Jurkat, Clone E6-1 (cell line): ENCODE measurements around the gene CCND2.

Experiments used
- DNase-seq: peaks from one replicate; pipeline ENCODE4 v3.0.0-alpha.2; 2011; ENCODE audit warnings: low read depth, low spot score
- H3K4me3 ChIP-seq: 2 replicates; pipeline ENCODE4 v1.5.1; 2011; ENCODE audit warnings: mild to moderate bottlenecking, low read length, control low read depth, moderate library complexity

CCND2 gene

DNA sequence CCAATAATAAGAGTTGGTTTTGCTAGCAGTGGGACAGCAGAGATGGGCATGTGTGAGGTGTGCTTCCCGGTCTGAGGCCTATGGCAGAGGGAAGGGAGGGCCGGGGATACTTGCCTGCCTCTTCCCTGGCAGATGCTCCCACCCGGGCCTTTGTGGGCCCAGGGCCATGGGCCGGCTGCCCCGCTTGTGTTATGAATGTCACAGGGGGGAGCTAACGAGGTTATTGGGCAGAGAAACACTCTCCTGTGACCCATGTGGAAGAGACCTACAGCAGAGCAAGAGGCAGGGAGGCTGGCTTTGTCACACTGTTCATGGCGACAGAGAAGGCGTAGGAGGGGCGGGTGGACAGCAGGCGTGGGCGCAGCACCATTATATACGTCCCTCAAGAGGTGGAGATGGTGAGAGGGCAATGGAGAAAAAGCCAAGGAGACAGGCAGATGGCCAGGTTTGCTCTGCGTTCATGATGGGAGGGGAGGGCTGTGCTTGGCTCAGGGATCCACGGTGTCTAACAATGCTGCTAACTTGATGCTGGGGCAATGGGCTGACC lies 13.3 kb downstream of the CCND2 start:
- DNase-seq = no peak
- no peak overlapping the region for H3K4me3 ChIP-seq

DNA sequence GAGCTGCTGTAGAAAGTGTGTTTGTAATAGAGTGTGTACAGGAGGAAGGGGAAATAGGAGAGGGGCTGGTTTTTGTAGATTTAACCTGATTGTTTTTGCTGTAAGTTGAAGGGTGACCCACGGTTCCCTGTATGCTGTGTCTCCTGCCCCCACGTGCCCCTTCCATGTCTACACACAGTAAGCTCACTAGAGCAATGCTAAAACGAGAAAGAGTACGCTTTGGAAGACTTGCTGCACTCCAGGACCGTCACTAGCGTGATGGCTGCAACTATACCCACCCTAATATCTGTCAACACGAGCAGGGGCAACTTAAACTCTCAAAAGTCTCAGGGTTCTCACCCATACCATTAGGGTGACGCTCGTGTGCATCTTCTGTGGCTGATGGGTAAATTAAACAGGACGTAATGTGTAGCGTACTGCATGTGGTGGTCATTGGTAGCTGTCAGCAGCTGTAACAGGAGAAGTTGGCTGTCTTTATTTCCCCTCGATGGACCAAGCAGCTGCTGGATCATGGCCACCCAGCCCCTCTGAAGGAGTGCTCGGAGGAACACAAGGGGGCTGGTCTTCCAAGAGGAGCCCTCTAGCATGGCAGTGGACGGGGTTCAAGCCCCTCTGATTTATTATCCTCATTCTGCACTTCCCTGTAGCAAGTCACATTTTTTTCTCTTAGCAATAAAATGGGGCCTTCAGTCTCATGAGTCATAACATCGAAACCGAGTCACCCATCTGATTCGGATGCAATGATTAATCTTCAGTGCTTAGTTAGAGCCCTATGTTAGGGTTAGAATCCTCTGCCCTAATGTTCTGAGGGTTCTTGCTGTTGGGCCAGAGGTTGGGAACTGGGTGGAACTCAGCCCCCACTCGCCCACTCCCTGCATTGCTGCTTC lies 14.0 kb downstream of the CCND2 start:
- no peak overlapping the region for H3K4me3 ChIP-seq
- DNase-seq = no peak

DNA sequence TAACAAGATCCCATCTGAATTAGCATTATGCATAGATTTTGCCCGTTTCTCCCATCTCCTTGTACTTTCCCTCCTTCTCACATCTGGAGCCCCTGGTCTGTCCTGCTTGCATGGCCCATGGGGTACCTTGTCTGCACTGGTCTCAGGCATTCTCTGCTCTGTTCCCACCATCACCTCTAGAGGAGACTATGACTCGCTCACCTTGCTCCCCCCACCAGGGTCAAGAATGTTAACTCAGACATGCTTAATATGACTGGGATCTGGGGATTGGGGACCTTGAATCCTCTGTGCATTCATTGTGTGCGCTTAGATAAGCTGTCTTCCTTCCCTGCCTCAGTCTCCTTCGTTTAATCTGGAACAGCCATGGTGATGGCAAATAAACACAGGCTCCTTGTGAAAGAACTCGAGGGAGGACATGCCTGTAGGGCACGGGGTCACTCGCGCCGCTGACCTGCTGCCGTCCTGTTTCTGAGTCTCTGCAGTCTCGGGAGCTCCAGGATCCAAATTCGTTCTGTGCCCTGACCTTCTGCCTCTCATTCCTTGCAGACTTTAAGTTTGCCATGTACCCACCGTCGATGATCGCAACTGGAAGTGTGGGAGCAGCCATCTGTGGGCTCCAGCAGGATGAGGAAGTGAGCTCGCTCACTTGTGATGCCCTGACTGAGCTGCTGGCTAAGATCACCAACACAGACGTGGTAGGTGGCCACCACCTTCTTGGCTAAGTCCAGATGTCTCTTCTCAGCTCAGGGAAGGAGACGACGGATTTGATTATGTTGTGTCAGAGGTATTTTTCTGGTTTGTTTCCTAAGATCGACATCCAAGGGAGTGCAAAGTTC lies 15.0 kb downstream of the CCND2 start:
- no peak for DNase-seq
- no peak overlapping the region for H3K4me3 ChIP-seq

DNA sequence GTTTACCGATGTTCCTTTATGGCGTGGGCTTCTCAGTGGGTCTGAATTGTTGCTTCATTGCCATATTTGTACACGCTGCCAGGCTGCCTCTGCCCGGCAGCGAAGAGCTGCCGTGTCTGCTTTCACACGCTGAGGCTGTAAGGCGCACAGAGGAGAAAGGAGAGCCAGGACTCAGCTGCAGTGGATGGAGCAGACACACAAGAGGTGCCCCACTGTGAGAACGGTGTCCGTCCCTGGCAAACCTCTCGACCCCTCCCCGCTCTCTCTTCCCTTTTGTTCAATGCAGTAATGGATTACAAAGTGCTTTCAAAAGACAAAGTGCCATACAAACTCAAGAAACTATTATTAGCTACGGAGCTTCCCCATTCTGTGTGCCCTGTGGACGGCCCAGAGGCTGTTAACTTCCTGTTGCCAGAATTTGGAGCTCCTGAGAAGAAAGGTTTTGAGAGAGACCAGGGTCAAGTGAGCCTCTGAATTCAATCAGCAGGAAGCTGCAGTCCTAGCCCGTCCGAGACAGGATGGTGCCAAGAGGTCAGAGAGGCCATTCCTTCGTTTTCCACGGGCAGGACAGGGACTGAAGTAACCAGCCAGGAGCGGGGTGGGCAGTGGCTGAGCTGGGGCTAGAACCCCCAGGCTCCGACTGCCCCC lies 15.8 kb downstream of the CCND2 start:
- H3K4me3 ChIP-seq = no peak overlapping the region
- DNase-seq = no peak

DNA sequence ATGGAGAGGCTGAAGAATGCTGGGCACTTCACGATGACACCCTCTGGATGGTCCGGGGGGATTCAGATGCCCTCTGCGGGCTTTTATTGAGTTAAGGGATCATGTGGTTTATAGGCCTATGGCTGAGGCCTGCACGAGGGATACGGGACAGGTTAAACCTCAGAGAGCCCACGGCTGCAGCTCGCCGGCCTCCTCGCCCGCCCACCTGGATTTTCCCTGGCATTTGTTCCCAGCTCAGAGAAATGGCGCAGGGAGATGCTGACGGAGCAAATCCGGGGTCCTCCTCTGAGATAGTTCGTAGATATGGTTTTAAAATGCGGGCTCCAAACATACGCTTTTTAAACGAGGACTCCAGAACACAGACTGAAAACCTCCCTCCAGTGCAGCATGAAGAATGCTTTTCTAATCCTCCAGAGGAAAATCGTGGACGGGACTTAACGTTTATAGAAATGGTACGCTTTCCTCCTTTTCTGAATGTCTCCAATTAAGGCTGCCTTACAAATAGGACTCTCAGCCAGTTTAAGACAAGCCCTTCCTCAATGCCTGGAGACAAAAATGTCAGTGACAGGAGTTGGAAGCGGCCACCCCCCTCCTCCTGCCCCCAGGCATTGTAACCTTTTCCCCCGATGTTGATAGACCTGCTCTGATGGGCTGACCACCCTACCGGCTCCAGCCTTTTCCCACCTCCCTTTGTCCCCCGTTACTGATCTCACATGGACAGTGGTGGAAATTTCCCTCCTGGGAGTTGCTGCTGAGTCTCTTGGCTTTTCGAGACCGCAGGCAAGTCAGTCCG lies 16.6 kb downstream of the CCND2 start:
- DNase-seq = no peak
- no peak overlapping the region for H3K4me3 ChIP-seq

DNA sequence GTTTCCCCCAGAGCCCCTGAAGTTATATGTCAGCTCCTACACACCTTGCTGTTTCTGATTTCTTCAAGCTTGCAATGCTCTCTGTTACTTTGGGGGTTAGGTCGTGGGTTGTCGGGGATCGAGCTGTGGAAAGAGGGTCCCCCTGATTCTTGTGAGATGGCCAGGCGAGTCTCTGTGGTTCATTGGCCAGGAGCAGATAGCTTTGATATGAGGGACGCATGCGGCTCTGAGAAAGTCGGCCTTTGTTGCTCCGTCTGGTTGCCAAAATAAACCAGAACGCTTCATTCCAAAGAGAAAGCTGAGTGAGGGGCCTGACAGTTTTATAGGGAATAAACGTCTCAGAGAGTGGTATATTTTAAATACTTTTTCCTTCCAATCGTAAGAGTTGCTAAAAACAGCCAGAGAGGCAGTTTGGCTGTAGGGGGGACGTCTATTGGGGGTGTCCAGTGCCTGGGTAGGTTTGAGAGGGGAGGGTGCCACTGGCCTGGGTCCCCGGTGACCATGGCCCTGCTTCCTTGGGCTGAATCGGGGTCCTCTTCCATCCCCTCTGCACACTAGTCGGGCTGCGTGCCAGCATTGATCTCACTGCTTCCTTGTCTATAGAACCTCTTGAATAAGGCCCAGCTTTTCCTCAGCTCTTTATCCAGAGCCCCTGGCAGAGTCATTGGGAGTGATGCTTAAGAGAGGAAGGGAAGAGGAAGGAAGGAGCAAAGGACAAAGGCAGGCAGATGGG lies 18.9 kb downstream of the CCND2 start:
- H3K4me3 ChIP-seq = no peak overlapping the region
- DNase-seq = no peak

DNA sequence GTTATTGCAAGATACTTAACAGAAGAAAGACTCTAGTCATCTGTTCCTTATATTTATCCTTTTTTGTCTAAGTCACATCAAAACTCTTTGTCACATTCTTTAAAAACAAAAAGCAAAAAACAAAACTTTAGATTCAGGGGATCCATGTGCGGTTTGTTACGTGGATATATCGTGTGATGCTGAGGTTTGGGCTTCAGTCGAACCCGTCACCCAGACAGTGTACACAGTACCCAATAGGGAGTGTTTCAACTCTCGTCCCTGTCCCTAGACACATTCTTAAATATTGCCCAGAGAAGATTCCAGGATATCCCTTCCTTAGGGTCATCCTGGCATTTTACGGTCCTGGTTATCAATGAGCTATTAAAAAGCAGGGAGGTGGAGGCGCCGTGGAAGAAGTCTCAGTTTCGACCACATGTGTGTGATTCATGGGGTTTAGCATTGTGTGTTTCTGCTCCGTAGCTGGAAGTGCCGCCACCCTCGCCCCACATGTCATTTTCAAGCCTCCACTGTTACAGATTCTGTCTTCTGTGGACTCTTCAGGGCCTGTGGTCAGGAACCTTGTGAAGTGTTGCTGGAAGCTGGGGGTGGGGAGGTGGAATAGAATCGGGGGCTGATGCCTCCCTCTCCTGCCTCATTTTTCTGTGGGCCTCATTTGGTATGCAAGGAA lies 19.9 kb downstream of the CCND2 start:
- DNase-seq = no peak

DNA sequence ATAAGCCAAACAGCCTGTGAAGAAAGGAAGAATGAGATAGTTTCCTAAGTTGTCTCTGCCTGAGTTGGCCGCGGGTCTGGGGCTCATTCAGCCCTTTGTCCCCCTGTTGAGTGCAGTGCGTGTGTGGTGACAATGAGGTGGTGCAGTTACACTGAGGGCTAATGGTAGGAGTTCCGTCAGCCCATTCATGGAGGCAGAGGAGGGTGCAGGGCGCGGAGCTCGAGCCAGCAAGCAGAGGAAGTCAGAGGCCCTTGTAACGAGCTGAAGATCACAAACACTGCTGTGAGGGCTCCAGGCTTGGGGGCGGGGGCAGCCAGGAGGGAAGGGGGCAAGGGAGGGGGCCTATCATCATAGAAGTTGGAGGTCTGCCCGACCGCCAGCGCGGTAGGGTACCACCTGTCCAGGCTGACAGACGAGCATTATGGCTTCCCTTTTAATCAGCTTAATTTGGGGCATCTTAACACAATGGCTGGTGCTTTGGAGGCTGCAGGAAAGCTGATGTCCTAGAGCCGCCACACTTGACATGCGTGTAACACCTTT lies 20.5 kb downstream of the CCND2 start:
- no peak overlapping the region for H3K4me3 ChIP-seq
- no peak for DNase-seq

More for the DNA sequence above, 19.9 kb downstream of the CCND2 start:
- no peak overlapping the region for H3K4me3 ChIP-seq

DNA sequence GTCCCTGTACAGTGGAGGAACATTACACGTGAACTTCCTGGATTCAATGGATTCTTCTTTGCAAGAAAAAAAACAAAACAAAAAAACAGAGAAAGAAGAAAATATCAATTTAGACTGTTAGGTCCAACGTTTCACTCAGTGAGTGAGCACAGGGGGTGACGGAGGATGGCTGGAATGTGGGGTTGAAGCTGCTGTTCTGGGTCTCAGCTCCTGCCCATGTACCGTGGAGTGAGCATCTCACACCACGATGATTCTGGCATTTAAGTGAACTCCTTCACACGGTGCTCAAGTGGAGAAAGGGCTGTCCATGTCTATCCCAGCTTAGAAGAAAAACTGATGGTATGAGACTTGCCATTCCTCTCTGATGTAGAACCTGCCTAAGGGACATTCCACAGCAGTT lies 23.2 kb downstream of the CCND2 start:
- no peak overlapping the region for H3K4me3 ChIP-seq
- no peak for DNase-seq

DNA sequence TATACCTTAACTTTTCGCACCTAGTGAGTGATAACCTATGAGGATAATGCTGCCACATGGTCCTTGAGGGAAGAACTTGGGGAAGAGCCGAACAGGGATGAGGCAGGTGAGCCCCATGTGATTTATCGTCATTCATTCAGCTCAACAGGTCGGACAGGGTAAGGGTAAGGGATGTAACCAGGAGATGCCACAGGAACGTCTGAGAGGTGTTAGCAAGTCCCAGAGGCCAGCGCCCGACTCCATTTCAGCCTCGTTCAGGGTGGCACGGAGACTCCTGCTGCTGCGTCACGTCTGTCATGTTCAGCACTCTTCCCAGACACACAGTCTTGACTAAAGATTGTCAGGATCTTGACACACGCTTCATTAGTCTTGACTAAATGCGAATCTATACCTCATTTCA lies 24.1 kb downstream of the CCND2 start:
- no peak for DNase-seq
- no peak overlapping the region for H3K4me3 ChIP-seq

DNA sequence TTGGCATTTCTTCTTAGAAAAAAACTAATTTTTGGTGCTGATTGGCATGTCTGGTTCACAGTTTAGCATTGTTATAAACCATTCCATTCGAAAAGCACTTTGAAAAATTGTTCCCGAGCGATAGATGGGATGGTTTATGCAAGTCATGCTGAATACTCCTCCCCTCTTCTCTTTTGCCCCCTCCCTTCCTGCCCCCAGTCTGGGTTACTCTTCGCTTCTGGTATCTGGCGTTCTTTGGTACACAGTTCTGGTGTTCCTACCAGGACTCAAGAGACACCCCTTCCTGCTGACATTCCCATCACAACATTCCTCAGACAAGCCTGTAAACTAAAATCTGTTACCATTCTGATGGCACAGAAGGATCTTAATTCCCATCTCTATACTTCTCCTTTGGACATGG lies 27.3 kb downstream of the CCND2 start:
- DNase-seq = no peak
- H3K4me3 ChIP-seq = no peak overlapping the region

DNA sequence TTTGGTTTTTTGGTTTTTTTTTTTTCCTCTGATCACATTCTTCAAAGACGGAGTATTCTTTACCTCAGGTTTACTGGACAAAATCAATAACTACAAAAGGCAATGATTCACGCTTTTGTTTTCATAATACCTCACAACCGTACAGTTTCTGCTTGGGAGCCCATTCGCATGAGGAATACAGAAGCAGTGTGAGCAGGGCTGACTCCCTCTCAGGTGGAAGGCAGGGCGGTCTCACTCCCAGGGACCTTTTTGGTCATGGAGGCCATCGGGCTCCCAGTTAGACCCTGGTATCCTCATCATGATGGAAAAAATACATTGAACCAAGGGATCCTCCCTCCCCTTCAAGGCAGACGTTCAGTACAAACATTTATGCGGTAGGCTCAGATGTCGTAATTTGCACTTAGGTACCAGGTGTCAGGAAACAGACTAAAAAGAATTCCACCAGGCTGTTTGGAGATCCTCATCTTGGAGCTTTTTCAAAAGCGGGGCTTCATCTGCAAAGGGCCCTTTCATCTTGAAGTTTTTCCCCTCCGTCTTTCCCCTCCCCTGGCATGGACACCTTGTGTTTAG lies 28.5 kb downstream of the CCND2 start:
- H3K4me3 ChIP-seq = no peak overlapping the region
- no peak for DNase-seq

DNA sequence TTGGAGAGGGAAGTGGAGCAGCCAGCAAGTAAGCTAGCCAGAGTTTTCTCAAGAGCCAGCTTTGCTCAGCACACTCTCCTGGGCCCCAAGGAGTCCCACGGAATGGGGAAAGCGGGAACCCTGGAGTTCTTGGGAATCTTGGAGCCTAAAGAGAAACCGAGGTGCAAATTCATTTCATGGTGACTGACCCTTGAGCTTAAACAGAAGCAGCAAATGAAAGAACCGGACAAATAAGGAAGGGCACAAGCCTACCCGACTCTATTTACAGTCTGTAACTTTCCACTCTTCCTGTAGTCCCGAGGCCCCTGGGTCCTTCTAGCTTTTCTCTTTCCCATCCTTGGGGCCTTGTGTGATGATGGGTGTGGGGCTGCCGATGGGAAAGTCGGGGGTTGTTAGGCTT lies 29.3 kb downstream of the CCND2 start:
- no peak overlapping the region for H3K4me3 ChIP-seq
- no peak for DNase-seq

DNA sequence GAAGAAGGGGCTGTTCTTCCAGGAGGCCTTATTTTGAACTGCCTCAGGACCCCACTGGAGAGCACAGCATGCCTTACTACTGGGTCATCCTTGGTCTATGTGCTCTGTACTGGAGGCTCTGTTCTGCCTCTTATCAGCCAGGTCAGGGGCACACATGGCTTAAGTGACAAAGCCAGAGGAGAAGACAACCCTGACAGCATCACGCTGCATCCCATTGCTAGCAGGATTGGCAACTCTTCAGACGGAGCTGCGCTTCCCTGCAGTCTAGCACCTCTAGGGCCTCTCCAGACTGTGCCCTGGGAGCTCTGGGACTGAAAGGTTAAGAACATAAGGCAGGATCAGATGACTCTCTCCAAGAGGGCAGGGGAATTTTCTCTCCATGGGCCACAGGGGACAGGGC lies 30.2 kb downstream of the CCND2 start:
- DNase-seq = no peak
- no peak overlapping the region for H3K4me3 ChIP-seq

DNA sequence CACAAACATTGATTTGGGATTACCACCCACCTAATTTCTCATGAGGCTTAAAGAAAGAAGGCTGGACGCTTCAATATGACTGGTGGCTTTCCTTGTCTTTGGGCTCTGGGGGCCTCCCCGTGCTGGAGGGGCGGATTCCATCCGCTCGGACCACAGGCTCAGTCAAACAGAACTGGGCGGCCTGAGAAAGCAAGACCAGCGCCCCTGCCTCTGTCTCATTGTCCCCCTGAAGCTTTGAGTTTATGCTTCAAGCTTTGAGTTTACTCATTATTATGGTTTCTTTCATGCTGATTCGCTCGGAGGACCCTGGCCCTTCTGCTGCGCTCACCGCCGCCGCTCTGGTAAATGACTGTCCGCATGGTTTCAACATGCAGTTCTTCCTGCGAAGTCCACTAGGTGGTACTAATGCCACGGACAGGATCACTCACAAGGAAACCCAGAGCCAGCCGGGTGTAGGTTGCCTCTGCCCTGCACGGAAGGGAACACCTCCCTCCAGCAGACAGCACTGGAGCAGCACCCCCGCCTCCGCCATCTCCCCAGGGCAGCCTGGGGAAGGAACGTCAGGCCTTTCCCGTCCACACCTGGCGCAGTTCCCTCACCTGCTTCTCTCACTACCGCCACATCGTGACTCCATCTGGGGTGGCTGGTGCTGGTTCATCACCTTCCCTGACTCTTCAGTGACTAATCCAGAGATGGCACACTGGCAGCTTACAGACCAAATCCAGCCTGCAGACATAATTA lies 34.2 kb downstream of the CCND2 start:
- no peak overlapping the region for H3K4me3 ChIP-seq
- no peak for DNase-seq

DNA sequence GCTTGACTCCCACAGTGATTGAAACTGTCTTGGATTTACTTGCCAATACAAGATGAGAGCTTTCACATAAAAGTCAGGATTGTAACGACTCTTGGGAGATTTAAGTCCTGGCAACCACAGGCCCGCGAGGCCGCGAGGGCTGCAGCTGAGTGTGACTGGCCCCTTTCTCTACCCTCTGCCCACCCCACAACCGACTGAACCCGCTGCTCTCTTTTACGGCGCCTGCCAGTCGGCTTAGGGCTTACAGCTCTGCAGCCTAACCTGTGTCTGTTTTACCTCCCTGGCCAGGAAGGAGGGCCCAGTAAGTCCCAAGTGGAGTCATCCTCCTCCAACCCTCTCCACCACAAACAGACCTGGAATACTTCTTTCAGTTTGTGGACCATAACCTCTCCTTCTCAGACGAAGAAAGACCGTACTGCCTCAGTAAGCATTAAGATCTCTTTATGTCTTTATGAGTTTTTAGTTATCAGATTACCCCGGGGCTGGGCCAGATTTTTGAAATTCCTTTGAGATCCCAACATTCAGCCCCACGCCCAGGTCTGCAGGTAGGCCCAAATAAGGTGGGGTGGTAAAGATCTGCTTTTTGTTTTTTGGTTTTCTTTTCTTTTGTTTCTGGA lies 34.9 kb downstream of the CCND2 start:
- no peak for DNase-seq
- H3K4me3 ChIP-seq = no peak overlapping the region
